H1 (cell line): ENCODE results near the gene FGF18. TPM values are rescaled to one million over a fixed set of nuclear protein-coding genes. Genes with fewer than 3 reads are reported as not detected.
"Not testable (repeated sequence)": the region's sequence is repeated elsewhere in the genome, so short reads cannot be mapped to it uniquely, and the experiment has no call there.

Source experiments
- CTCF ChIA-PET: fragments of 300-600 bp; sonication (Branson Sonifier 250); formaldehyde crosslinking; loops from one replicate; lab custom pipeline; 2021; ENCODE audit not compliant: partially characterized antibody; lab: Charles Lee
- POLR2A ChIA-PET: fragments of 300-600 bp; sonication (Branson Sonifier 250); formaldehyde crosslinking; loops from one replicate; lab custom pipeline; 2021; ENCODE audit warnings: inconsistent platforms; ENCODE audit not compliant: partially characterized antibody; lab: Charles Lee
- DNase-seq, 2 experiments: peaks; one replicate each; pipeline versions ENCODE4 v3.0.0 to v3.0.0-alpha.2; 2010 to 2022; ENCODE audit warnings: low spot score in 2 of 2, low read depth in 1 of 2, mixed read lengths in 1 of 2
- FAIRE-seq: peaks from 2 replicates; lab custom pipeline; 2011; peaks lifted over from hg19 to GRCh38; lab: Jason Lieb, UNC
- H2AFZ ChIP-seq: 2 replicates; pipeline ENCODE4 v1.8.1; 2012; ENCODE audit warnings: low read length, inconsistent platforms
- H2AK5ac ChIP-seq: 2 replicates; pipeline ENCODE4 v1.6.1; 2013; ENCODE audit warnings: low read depth, low read length
- H2BK120ac ChIP-seq: replicated peaks from 2 replicates; pipeline ENCODE3; 2013; ENCODE audit warnings: low read depth, low read length, inconsistent platforms
- H2BK12ac ChIP-seq: 2 replicates; pipeline ENCODE4 v1.6.1; 2013; ENCODE audit warnings: low read depth, low read length
- H2BK15ac ChIP-seq: 2 replicates; pipeline ENCODE4 v1.6.1; 2013; ENCODE audit warnings: low read length
- H2BK20ac ChIP-seq: 2 replicates; pipeline ENCODE4 v1.6.1; 2013; ENCODE audit warnings: low read length
- H2BK5ac ChIP-seq: 2 replicates; pipeline ENCODE4 v1.6.1; 2013; ENCODE audit warnings: low read depth, low read length
- H3K14ac ChIP-seq: 2 replicates; pipeline ENCODE4 v1.6.1; 2013; ENCODE audit warnings: inconsistent platforms; ENCODE audit not compliant: insufficient read length
- H3K18ac ChIP-seq: 2 replicates; pipeline ENCODE4 v1.6.1; 2013; ENCODE audit warnings: low read length; ENCODE audit errors: extremely low read depth
- H3K23ac ChIP-seq: 2 replicates; pipeline ENCODE4 v1.6.1; 2013; ENCODE audit warnings: inconsistent platforms; ENCODE audit not compliant: insufficient read length
- H3K23me2 ChIP-seq: 2 replicates; pipeline ENCODE4 v1.6.1; 2013; ENCODE audit warnings: low read depth, low read length
- H3K27ac ChIP-seq: 2 replicates; pipeline ENCODE4 v1.6.1; 2011; ENCODE audit warnings: low read depth, low read length, inconsistent platforms
- H3K27me3 ChIP-seq, 4 experiments: replicated peaks in 1 of 4; 1 replicate in 1 of 4; 2 replicates in 3 of 4; pipeline versions ENCODE4 v1.6.1 to v1.8.1; 2011 to 2013; ENCODE audit warnings: low read length in 3 of 4, mild to moderate bottlenecking in 3 of 4, inconsistent platforms in 2 of 4, mixed read lengths in 2 of 4, moderate library complexity in 1 of 4; ENCODE audit not compliant: control insufficient read depth in 3 of 4, insufficient read depth in 3 of 4; ENCODE audit errors: extremely low read depth in 1 of 4
- H3K36me3 ChIP-seq, 4 experiments: 2 replicates each; pipeline versions ENCODE4 v1.6.1 to v1.8.1; 2011 to 2013; ENCODE audit warnings: mild to moderate bottlenecking in 4 of 4, low read length in 3 of 4, moderate library complexity in 2 of 4, control low read depth in 1 of 4, inconsistent platforms in 1 of 4; ENCODE audit not compliant: insufficient read depth in 4 of 4, control insufficient read depth in 2 of 4
- H3K4ac ChIP-seq: replicated peaks from 2 replicates; pipeline ENCODE3; 2013; ENCODE audit warnings: low read length, low read depth, mixed read lengths, inconsistent platforms; ENCODE audit not compliant: insufficient read length
- H3K4me1 ChIP-seq, 4 experiments: replicated peaks in 1 of 4; 1 replicate in 1 of 4; 2 replicates in 3 of 4; pipeline versions ENCODE4 v1.6.1 to v1.8.1; 2011 to 2013; ENCODE audit warnings: low read length in 3 of 4, inconsistent platforms in 2 of 4, mixed read lengths in 1 of 4; ENCODE audit not compliant: insufficient read depth in 4 of 4, control insufficient read depth in 3 of 4
- H3K4me2 ChIP-seq, 2 experiments: 2 replicates each; pipeline versions ENCODE4 v1.6.1 to v1.8.1; 2011 to 2013; ENCODE audit warnings: low read depth in 2 of 2, low read length in 2 of 2, control low read depth in 1 of 2, inconsistent platforms in 1 of 2, mild to moderate bottlenecking in 1 of 2; ENCODE audit not compliant: insufficient read depth in 1 of 2
- H3K4me3 ChIP-seq, 4 experiments: fragments of 200-600, 300-600 bp in 1 of 4; sonication (generic), shearing (Covaris generic), sonication (Bioruptor Twin) in 1 of 4; 2 replicates each; pipeline versions ENCODE4 v1.5.1 to v1.8.1; 2011 to 2016; ENCODE audit warnings: low read length in 4 of 4, low read depth in 3 of 4, control low read depth in 2 of 4, inconsistent platforms in 2 of 4, mild to moderate bottlenecking in 2 of 4, mixed read lengths in 1 of 4, moderate library complexity in 1 of 4; ENCODE audit not compliant: insufficient read depth in 2 of 4; ENCODE audit errors: extremely low read depth in 1 of 4
- H3K56ac ChIP-seq: replicated peaks from 2 replicates; pipeline ENCODE3; 2013; ENCODE audit warnings: low read depth, mild to moderate bottlenecking, mixed read lengths, low read length, inconsistent platforms; ENCODE audit not compliant: insufficient read length
- H3K79me1 ChIP-seq: 2 replicates; pipeline ENCODE4 v1.6.1; 2013; ENCODE audit warnings: low read depth, low read length, control low read depth
- H3K79me2 ChIP-seq, 2 experiments: 2 replicates each; pipeline versions ENCODE4 v1.6.1 to v1.8.1; 2012 to 2013; ENCODE audit warnings: low read length in 2 of 2, mild to moderate bottlenecking in 2 of 2, inconsistent platforms in 1 of 2; ENCODE audit not compliant: insufficient read depth in 2 of 2, control insufficient read depth in 1 of 2
- H3K9ac ChIP-seq, 4 experiments: replicated peaks in 1 of 4; 1 replicate in 1 of 4; 2 replicates in 3 of 4; pipeline versions ENCODE4 v1.6.1 to v1.8.1; 2011 to 2013; ENCODE audit warnings: low read depth in 3 of 4, low read length in 3 of 4, control low read depth in 2 of 4, mild to moderate bottlenecking in 2 of 4, moderate library complexity in 2 of 4, inconsistent platforms in 1 of 4; ENCODE audit errors: extremely low read depth in 1 of 4
- H3K9me3 ChIP-seq, 2 experiments: 2 replicates each; pipeline versions ENCODE4 v1.6.1 to v1.8.1; 2012 to 2013; ENCODE audit warnings: mild to moderate bottlenecking in 2 of 2, moderate library complexity in 2 of 2, control low read depth in 1 of 2, inconsistent platforms in 1 of 2, low read depth in 1 of 2, low read length in 1 of 2, mixed read lengths in 1 of 2; ENCODE audit not compliant: insufficient read depth in 2 of 2
- H4K20me1 ChIP-seq, 2 experiments: replicated peaks in 1 of 2; 2 replicates each; pipeline versions ENCODE3 to v1.8.1; 2011 to 2013; ENCODE audit warnings: inconsistent platforms in 2 of 2, low read length in 2 of 2, mild to moderate bottlenecking in 1 of 2; ENCODE audit not compliant: insufficient read depth in 2 of 2, control insufficient read depth in 1 of 2
- H4K5ac ChIP-seq: 2 replicates; pipeline ENCODE4 v1.6.1; 2013; ENCODE audit warnings: low read length, low read depth, mixed read lengths, inconsistent platforms; ENCODE audit not compliant: insufficient read length
- H4K8ac ChIP-seq: 2 replicates; pipeline ENCODE4 v1.8.0; 2013; ENCODE audit warnings: mild to moderate bottlenecking, moderate library complexity, low read length, inconsistent platforms; ENCODE audit not compliant: insufficient read depth; ENCODE audit errors: extremely low read depth
- H4K91ac ChIP-seq: replicated peaks from 2 replicates; pipeline ENCODE3; 2013; ENCODE audit warnings: low read length, mixed read lengths, inconsistent platforms; ENCODE audit not compliant: insufficient read length
- CTCF ChIP-seq, 3 experiments: IDR thresholded peaks; 1 replicate in 2 of 3; 2 replicates in 1 of 3; pipeline versions ENCODE4 v1.5.1 to v1.6.1; 2011; ENCODE audit warnings: low read length in 3 of 3, mild to moderate bottlenecking in 3 of 3, inconsistent platforms in 2 of 3, low read depth in 1 of 3, moderate library complexity in 1 of 3; ENCODE audit not compliant: insufficient read depth in 1 of 3; ENCODE audit errors: control extremely low read depth in 1 of 3
- RAD21 ChIP-seq, 2 experiments: IDR thresholded peaks in 1 of 2; conservative IDR thresholded peaks in 1 of 2; 2 replicates each; pipeline ENCODE4 v1.6.1; 2011; ENCODE audit warnings: low read depth in 2 of 2, low read length in 2 of 2, improper control_type of control experiment in 1 of 2, inconsistent platforms in 1 of 2, mild to moderate bottlenecking in 1 of 2, moderate library complexity in 1 of 2
- WGBS, 2 experiments: shearing (Covaris generic) in 1 of 2; methylation state at CpG; one replicate each; pipeline versions ENCODE4 v1.1.6 to v1.1.7; 2013 to 2015; ENCODE audit warnings: low lambda C conversion rate in 2 of 2, mixed read lengths in 2 of 2, inconsistent platforms in 1 of 2, low coverage in 1 of 2, missing lambda C conversion rate in 1 of 2; ENCODE audit not compliant: insufficient replicate concordance in 2 of 2, insufficient coverage in 1 of 2, insufficient read length in 1 of 2; ENCODE audit errors: extremely low coverage in 1 of 2, missing lambda C conversion rate in 1 of 2; 5-methylcytosine and 5-hydroxymethylcytosine counted together
- polyA plus RNA-seq, 7 experiments: library from polyadenylated mRNA; depleted of rRNA in 3 of 7; stranded (reverse) in 5 of 7; unstranded in 2 of 7; fragments of >200 nt in 5 of 7; fragments of 200-250 nt in 2 of 7; gene quantifications; 1 replicate in 5 of 7; 2 replicates in 1 of 7; 4 replicates in 1 of 7; pipeline versions ENCODE4 v1.2.1 to v1.2.3, GENCODE V29; 2011 to 2013; ENCODE audit warnings: missing spikeins in 2 of 7, mixed read lengths in 2 of 7
- total RNA-seq: library from RNA; stranded (reverse); fragmentation: NEBNext Ultra II Directional; extraction: Animal tissue kit (Norgen Biotek cat#: 25700); gene quantifications from 2 replicates; pipeline ENCODE4 v1.2.1, GENCODE V29; 2021

The FGF18 gene
- total and polyA plus RNA-seq, 2 of the 8 experiments (the other 6 are each of a cell fraction or from before 2014, with no cell fraction given), result 0.54 to 1.3 TPM

GRCh38 chr5:171370881-171371280 is 48.6 kb upstream of the FGF18 start:
- H2BK15ac ChIP-seq, H3K18ac ChIP-seq, H2BK120ac ChIP-seq, H3K9ac ChIP-seq, H3K14ac ChIP-seq, H3K23ac ChIP-seq, H2AK5ac ChIP-seq, H2BK20ac ChIP-seq, H3K4ac ChIP-seq, H3K56ac ChIP-seq, H2BK5ac ChIP-seq, H3K9me3 ChIP-seq, H3K4me3 ChIP-seq, H3K27me3 ChIP-seq, H3K23me2 ChIP-seq, H3K4me1 ChIP-seq, H4K20me1 ChIP-seq: not testable (repeated sequence)
- H2AFZ ChIP-seq, result peak overlapping the region; percentile 67
- TF ChIP-seq CTCF (IDR thresholded peaks at IDR 0.05; ENCODE audit: control extremely low read depth in 1 of 3, insufficient read depth in 1 of 3, low read depth in 1 of 3, low read length in 3 of 3), result peak; percentile 43 to 52 (median 52)
- peak; percentile 26 to 39; a peak in 3 of 4 replicates for TF ChIP-seq RAD21 (IDR thresholded peaks at IDR 0.05 in 1 of 2, conservative IDR thresholded peaks at IDR 0.05 in 1 of 2; ENCODE audit: low read depth in 2 of 2, low read length in 2 of 2)
- TF ChIP-seq, all 59 proteins: peak for 2; not testable (repeated sequence) for 57
- ChIA-PET CTCF (interaction anchor here (0.7 to 2.7 kb wide), 8 partner anchors 8 to 55 kb away, joined by 3 to 10 read pairs (median 3); no protein-coding TSS in a partner anchor), POLR2A (interaction anchor here (1.2 to 10.9 kb wide), 3 partner anchors 17 to 24 kb away, joined by 4 to 105 read pairs (median 5); partner anchors contain the start of gene NPM1)
- not testable (repeated sequence) for H3K27ac ChIP-seq, H4K91ac ChIP-seq, H3K4me2 ChIP-seq, H3K36me3 ChIP-seq, H3K79me1 ChIP-seq, H4K8ac ChIP-seq, H4K5ac ChIP-seq, H2BK12ac ChIP-seq, H3K79me2 ChIP-seq
- WGBS, 2 experiments, result 59% methylated on average over 10 of the region's 10 CpGs; no CpG with 5 or more reads in 1 of the 2 experiments
- peak in 1 of 2 experiments; percentile 50 for DNase-seq
- peak; percentile 32 for FAIRE-seq
